GM21423 (cell line): ENCODE results near the gene PPIA.
"Not testable (repeated sequence)": the region's sequence is repeated elsewhere in the genome, so short reads cannot be mapped to it uniquely, and the experiment has no call there.

Experiments
- ATAC-seq: cut with Tn5 transposase; IDR thresholded peaks from one replicate; pipeline ENCODE4 v1.9.1; 2021; ENCODE audit warnings: mild to moderate bottlenecking, moderate library complexity; ENCODE audit not compliant: unreplicated experiment

The PPIA gene

GRCh38 chr7:44819292-44819691 is 22.8 kb downstream of the PPIA start:
- no peak for ATAC-seq

GRCh38 chr7:44823255-44823781 is 26.8 kb downstream of the PPIA start:
- no peak for ATAC-seq

- no peak for ATAC-seq
Observed at GRCh38 chr7:44824894-44825526, 28.5 kb downstream of the PPIA start.

- ATAC-seq = no peak
Observed at GRCh38 chr7:44827567-44827966, 31.1 kb downstream of the PPIA start.

- ATAC-seq = no peak
Observed at GRCh38 chr7:44838751-44839150, 42.3 kb downstream of the PPIA start.

GRCh38 chr7:44842675-44843074 is 46.2 kb downstream of the PPIA start:
- ATAC-seq = not testable (repeated sequence)

- not testable (repeated sequence) for ATAC-seq
Observed at GRCh38 chr7:44843440-44843839, 47.0 kb downstream of the PPIA start.

GRCh38 chr7:44845451-44845850 is 49.0 kb downstream of the PPIA start:
- ATAC-seq = no peak

- ATAC-seq = not testable (repeated sequence)
Observed at GRCh38 chr7:44846390-44846789, 49.9 kb downstream of the PPIA start.

GRCh38 chr7:44846816-44847508 is 50.5 kb downstream of the PPIA start:
- no peak for ATAC-seq

GRCh38 chr7:44847509-44847919 is 51.0 kb downstream of the PPIA start:
- ATAC-seq = peak; percentile 67

GRCh38 chr7:44847920-44848634 is 51.6 kb downstream of the PPIA start, which contains the start of gene H2AZ2:
TSS of gene H2AZ2 (minus strand) at chr7:44848087. CDS start at chr7:44847971, 116 bp downstream.
- peak; percentile 85 for ATAC-seq

GRCh38 chr7:44849259-44849884 is 52.9 kb downstream of the PPIA start:
- ATAC-seq = no peak

GRCh38 chr7:44849885-44850544 is 53.5 kb downstream of the PPIA start:
- no peak for ATAC-seq

- no peak for ATAC-seq
Observed at GRCh38 chr7:44852590-44852989, 56.1 kb downstream of the PPIA start.
